Astrocyte of the spinal cord (primary cell): Measurements from ENCODE around the gene CENPM.

Source experiments
- DNase-seq: peaks from one replicate; pipeline ENCODE4 v3.0.0; 2011; ENCODE audit warnings: low read depth, low spot score
- H3K4me3 ChIP-seq: 2 replicates; pipeline ENCODE4 v1.5.1; 2011; ENCODE audit warnings: low read depth, mild to moderate bottlenecking, low read length, moderate library complexity
- in situ Hi-C: cut with HindIII; loops from 2 replicates; pipeline ENCODE4 v1.10.0; 2017; ENCODE audit warnings: low sequenced_read_pairs
- TF ChIP-seq, protein P1 (sequence below): IDR thresholded peaks from 2 replicates; pipeline ENCODE4 v1.5.1; 2012; ENCODE audit warnings: low read depth, mild to moderate bottlenecking, low read length, inconsistent platforms

Gene CENPM

GRCh38 chr22:41914611-41915034 lies 32.3 kb downstream of the CENPM start:
- no peak for DNase-seq
- TF ChIP-seq, protein P1, sequence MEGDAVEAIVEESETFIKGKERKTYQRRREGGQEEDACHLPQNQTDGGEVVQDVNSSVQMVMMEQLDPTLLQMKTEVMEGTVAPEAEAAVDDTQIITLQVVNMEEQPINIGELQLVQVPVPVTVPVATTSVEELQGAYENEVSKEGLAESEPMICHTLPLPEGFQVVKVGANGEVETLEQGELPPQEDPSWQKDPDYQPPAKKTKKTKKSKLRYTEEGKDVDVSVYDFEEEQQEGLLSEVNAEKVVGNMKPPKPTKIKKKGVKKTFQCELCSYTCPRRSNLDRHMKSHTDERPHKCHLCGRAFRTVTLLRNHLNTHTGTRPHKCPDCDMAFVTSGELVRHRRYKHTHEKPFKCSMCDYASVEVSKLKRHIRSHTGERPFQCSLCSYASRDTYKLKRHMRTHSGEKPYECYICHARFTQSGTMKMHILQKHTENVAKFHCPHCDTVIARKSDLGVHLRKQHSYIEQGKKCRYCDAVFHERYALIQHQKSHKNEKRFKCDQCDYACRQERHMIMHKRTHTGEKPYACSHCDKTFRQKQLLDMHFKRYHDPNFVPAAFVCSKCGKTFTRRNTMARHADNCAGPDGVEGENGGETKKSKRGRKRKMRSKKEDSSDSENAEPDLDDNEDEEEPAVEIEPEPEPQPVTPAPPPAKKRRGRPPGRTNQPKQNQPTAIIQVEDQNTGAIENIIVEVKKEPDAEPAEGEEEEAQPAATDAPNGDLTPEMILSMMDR: no peak
- H3K4me3 ChIP-seq: no peak overlapping the region
- in situ Hi-C loops: no loop called here

GRCh38 chr22:41913842-41914534 lies 33.0 kb downstream of the CENPM start:
- H3K4me3 ChIP-seq: no peak overlapping the region
- TF ChIP-seq, protein P1: no peak
- no peak for DNase-seq
- in situ Hi-C loops: no loop called here

GRCh38 chr22:41913040-41913719 lies 33.8 kb downstream of the CENPM start:
- TF ChIP-seq, protein P1: no peak
- H3K4me3 ChIP-seq: no peak overlapping the region
- no peak for DNase-seq
- in situ Hi-C loops: no loop called here

DNA sequence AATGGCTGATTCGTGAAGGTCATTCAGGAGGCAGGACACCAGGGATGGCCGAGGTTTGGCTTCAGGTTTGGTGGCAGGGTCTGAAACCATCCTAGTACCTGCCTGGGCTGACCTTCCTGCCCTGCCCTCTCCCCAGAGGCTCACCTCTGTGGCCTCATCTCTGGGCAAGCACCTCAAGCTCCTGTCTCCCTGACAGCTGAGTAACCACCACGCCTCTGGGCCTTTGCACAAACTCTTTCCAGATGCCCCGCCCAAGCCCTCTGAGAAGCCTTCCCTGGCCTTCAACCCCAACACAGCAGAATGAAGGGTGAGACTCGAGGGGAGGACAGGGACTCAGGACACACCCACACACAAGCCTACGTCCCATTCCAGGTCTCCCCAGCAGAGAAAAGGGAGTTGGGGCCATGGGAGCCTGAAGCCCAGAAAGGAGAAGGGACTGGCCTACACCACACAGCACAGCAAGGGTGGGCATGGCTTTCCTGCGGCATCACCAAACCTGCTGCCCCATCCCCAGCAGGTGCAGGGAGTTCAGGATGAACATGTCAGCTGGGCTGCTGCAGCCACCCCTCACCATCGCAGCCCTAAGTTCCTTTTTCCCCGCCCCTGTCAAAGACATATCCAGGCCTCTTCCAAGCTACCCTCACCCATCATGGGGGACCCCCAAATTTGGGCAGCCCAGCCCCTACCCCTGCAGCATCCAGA lies 34.5 kb downstream of the CENPM start:
- no peak for DNase-seq
- TF ChIP-seq, protein P1: no peak
- in situ Hi-C loops: no loop called here
- H3K4me3 ChIP-seq: no peak overlapping the region

DNA sequence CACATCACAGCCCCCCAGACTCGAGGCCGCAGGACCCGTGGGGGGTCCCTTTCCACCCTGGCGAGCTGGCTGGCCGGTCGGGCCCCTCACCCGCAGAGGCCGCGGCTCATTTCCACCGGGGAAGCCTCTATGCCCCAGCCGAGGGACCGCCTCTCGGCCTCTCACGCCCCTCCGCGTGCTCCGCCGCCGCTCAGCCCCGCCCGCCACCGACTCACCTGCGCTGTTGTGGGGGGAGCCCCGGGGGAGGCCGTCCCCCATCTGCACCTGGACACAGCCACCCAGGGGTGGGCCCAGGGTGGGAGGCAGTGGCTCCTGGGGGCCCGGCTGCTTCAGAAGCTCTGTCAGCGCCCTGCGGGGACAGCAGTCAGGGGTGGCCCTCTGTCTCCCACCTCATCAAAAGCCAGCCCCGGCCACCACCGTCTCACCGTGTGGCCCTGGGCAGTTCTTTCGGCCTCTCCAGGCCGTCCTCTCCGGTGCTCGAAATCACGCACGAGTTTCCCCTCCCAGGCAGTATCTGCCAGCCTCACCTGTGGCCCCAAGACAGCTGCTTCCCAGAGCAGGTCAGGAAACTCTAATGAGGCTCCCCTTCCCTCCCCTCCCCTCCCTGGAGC lies 35.8 kb downstream of the CENPM start:
- in situ Hi-C loops: no loop called here
- H3K4me3 ChIP-seq: no peak overlapping the region

More for the DNA sequence above, 35.8 kb downstream of the CENPM start:
- TF ChIP-seq, protein P1: no peak
- no peak for DNase-seq
